Body of pancreas (tissue), 4 donors: ENCODE results near the gene SERPINF2.

Experiments
- POLR2A ChIP-seq, 3 donors: fragments of 450-650 bp; IDR thresholded peaks; one replicate each; pipeline ENCODE4 v1.6.1; 2016; ENCODE audit warnings: antibody characterized with exemption in 3 of 3, mild to moderate bottlenecking in 2 of 3
- TF ChIP-seq, protein P1 (sequence below), 7 experiments: fragments of 450-650 bp in 4 of 7; fragments of 200-600 bp in 3 of 7; sonication (generic) in 3 of 7; IDR thresholded peaks; one replicate each; pipeline ENCODE4 v1.5.1; 2016 to 2019; ENCODE audit warnings: antibody characterized with exemption in 7 of 7

DNA sequence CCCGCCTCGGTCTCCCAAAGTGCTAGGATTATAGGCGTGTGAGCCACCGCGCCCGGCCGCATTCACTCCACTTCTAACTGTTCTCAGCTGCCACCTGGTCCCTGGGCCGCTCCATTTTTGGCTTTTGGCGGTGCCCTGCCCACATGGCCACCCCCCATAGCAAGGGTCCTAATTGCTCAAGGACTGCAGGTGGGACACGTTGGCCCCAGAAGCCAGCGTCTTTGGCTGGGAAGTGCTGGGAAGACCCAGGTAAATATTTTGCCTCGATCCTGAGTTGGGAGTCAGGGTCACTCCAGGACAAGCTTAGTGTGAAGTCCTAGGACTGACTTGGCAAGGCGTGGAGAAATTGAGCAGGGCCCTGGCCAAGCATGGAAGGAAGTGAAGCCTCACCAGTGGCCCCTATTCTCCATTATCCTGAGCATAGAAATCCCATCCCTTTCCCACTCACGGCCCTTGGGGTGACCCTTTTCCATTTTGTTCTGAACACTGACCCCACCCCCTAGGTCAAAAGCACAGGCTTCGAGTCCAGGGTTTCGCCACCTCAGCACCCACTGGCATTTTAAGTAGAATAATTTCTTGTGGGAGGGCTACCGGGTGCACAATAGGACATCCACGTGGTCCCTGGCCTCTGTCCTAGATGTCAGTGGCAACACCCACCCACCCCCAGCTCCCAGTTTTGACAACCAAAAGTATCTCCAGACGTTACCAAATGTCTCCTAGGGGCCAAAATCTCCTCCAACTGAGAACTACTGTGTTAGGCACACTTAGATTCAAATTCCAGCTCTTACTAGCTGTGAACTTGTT is 24.1 kb upstream of the SERPINF2 start:
- TF ChIP-seq, protein P1, sequence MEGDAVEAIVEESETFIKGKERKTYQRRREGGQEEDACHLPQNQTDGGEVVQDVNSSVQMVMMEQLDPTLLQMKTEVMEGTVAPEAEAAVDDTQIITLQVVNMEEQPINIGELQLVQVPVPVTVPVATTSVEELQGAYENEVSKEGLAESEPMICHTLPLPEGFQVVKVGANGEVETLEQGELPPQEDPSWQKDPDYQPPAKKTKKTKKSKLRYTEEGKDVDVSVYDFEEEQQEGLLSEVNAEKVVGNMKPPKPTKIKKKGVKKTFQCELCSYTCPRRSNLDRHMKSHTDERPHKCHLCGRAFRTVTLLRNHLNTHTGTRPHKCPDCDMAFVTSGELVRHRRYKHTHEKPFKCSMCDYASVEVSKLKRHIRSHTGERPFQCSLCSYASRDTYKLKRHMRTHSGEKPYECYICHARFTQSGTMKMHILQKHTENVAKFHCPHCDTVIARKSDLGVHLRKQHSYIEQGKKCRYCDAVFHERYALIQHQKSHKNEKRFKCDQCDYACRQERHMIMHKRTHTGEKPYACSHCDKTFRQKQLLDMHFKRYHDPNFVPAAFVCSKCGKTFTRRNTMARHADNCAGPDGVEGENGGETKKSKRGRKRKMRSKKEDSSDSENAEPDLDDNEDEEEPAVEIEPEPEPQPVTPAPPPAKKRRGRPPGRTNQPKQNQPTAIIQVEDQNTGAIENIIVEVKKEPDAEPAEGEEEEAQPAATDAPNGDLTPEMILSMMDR (IDR thresholded peaks at IDR 0.05), result no peak
- TF ChIP-seq POLR2A (IDR thresholded peaks at IDR 0.05), result no peak
